ENCODE data around the gene ASNS. TPM values are rescaled to one million over a fixed set of nuclear protein-coding genes. Genes with fewer than 3 reads are reported as not detected.
A peak's percentile ranks its signal among the peaks of the same experiment; 100 is the strongest.

Gene ASNS
- total and polyA plus RNA-seq, 2 experiments from 2014 or later: 163 to 166 TPM

DNA sequence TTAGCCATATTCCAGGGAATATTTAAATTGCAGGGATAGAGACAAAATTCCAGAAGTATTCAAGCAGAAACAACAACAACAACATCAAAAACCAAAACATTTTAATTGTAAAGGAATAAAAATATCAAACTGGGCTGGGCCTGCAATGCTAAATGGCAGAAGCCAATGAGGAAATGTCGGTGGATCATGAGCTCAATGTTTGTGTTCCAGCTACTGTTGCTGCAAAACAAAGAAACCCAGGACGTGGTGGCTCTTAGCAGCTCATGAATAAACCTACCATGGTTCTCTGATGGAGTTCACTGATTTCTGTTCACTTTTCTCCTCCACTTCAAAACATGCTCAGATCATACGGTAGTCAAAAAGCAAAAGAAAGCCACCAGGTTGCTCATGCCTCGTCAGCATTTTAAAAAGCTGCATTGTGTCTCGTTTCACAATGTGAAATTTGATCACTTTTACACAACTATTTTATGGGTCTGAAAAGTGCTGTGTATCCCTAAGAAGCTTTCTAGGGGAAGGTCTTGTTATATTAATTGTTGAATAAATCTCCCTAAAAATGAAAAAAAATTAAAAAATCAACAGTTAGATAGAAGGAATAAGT lies 54.0 kb downstream of the ASNS start:
- peak overlapping the region; percentile 91; the same call in 1 of the 2 replicates for H2AFZ ChIP-seq
- H3K27me3 ChIP-seq (ENCODE audit: insufficient read depth): no peaks in the 10 kb centered on the region
- H4K20me1 ChIP-seq (replicated peaks; ENCODE audit: insufficient read depth): no peaks in the 10 kb centered on the region
- no peaks in the 10 kb centered on the region for H3K9me2 ChIP-seq (ENCODE audit: insufficient read depth)
- no peaks in the 10 kb centered on the region for H3K36me3 ChIP-seq (ENCODE audit: insufficient read depth)
- no peak overlapping the region for H3K27ac ChIP-seq (ENCODE audit: low read depth)
- no peak overlapping the region for H3K4me3 ChIP-seq
- H3F3A ChIP-seq (replicated peaks; ENCODE audit: low read depth): no peaks in the 10 kb centered on the region
- DNase-seq (ENCODE audit: low spot score) (no peak), ATAC-seq (no peak)
- Mint-ChIP-seq H3K4me3 (no peak overlapping the region), H3K27me3 (ENCODE audit: insufficient read depth, low read depth, poor library complexity) (peaks cover 4% of the 10 kb centered on the region), H3K27ac (no peak overlapping the region), H3K4me1 (peaks cover 7% of the 10 kb centered on the region), H3K9me3 (no peaks in the 10 kb centered on the region; the same call in 1 of the 3 replicates), H3K36me3 (ENCODE audit: low read depth) (no peaks in the 10 kb centered on the region)
- TF ChIP-seq ZNF114 (CRISPR knock-in tag; IDR thresholded peaks at IDR 0.05) (no peak), CREB1 (CRISPR knock-in tag; IDR thresholded peaks at IDR 0.05; ENCODE audit: low read depth) (no peak), JUNB (IDR thresholded peaks at IDR 0.05; ENCODE audit: unreplicated experiment) (no peak), CTCF (conservative IDR thresholded peaks at IDR 0.05; ENCODE audit: low read depth in 2 of 2) (no peak), ZNF462 (CRISPR knock-in tag; IDR thresholded peaks at IDR 0.05) (no peak), ETS1 (IDR thresholded peaks at IDR 0.05) (no peak), ZNF331 (CRISPR knock-in tag; IDR thresholded peaks at IDR 0.05; ENCODE audit: low read depth) (no peak), STAT1 (IDR thresholded peaks at IDR 0.05; ENCODE audit: unreplicated experiment) (no peak), EZH2phosphoT487 (IDR thresholded peaks at IDR 0.05; ENCODE audit: unreplicated experiment) (no peak), EZH2 (IDR thresholded peaks at IDR 0.05; ENCODE audit: low read depth, unreplicated experiment) (no peak), REST (IDR thresholded peaks at IDR 0.05; ENCODE audit: unreplicated experiment) (no peak), NANOG (IDR thresholded peaks at IDR 0.05; ENCODE audit: borderline replicate concordance) (no peak), POLR2AphosphoS5 (IDR thresholded peaks at IDR 0.05; ENCODE audit: low read depth) (no peak)
- peaks cover 7% of the 10 kb centered on the region; the same call in 1 of the 2 replicates for H3K4me1 ChIP-seq (ENCODE audit: insufficient read depth)
- H3K4me2 ChIP-seq: no peak overlapping the region
- no peaks in the 10 kb centered on the region for H3K79me2 ChIP-seq (replicated peaks; ENCODE audit: insufficient read depth)
